Fibroblast of peridontal ligament (primary cell): ENCODE data around the gene PTGDR.

ENCODE experiments used
- DNase-seq: peaks from one replicate; pipeline ENCODE4 v3.0.0-alpha.2; 2010; ENCODE audit errors: extremely low read depth

The PTGDR gene, protein sequence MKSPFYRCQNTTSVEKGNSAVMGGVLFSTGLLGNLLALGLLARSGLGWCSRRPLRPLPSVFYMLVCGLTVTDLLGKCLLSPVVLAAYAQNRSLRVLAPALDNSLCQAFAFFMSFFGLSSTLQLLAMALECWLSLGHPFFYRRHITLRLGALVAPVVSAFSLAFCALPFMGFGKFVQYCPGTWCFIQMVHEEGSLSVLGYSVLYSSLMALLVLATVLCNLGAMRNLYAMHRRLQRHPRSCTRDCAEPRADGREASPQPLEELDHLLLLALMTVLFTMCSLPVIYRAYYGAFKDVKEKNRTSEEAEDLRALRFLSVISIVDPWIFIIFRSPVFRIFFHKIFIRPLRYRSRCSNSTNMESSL

DNA sequence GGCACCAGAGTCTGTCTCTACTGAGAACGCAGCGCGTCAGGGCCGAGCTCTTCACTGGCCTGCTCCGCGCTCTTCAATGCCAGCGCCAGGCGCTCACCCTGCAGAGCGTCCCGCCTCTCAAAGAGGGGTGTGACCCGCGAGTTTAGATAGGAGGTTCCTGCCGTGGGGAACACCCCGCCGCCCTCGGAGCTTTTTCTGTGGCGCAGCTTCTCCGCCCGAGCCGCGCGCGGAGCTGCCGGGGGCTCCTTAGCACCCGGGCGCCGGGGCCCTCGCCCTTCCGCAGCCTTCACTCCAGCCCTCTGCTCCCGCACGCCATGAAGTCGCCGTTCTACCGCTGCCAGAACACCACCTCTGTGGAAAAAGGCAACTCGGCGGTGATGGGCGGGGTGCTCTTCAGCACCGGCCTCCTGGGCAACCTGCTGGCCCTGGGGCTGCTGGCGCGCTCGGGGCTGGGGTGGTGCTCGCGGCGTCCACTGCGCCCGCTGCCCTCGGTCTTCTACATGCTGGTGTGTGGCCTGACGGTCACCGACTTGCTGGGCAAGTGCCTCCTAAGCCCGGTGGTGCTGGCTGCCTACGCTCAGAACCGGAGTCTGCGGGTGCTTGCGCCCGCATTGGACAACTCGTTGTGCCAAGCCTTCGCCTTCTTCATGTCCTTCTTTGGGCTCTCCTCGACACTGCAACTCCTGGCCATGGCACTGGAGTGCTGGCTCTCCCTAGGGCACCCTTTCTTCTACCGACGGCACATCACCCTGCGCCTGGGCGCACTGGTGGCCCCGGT, at the start of gene PTGDR:
Gene PTGDR (plus strand): TSS at position 198 of the 778 bp plus-strand sequence. CDS start 117 bp downstream, at position 315.
- DNase-seq: peak; percentile 24

DNA sequence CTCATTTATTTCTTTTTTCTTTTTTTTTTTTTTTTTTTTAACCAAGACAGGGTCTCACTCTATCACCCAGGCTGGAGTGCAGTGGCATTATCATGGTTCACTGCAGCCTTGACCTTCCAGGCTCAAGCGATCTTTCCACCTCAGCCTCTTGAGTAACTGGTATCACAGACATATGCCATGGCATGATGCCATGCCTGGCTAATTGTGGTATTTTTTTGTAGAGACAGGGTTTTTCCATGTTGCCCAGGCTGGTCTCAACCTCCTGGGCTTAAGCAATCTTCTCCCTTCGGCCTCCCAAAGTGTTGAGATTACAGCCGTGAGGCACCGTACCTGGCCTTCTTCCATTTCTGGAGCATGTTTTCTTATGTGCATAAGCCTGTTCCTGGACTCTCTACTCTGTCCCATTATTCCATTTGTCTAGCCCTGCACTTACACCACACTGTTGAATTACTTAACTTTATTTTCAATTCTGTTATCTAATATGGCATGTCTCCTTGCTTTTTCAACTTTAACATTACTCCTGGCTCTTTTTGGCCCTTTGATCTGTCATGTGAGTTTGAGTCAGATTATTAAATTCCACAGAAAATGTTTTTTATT, 47.9 kb upstream of the PTGDR start:
- no peak for DNase-seq

DNA sequence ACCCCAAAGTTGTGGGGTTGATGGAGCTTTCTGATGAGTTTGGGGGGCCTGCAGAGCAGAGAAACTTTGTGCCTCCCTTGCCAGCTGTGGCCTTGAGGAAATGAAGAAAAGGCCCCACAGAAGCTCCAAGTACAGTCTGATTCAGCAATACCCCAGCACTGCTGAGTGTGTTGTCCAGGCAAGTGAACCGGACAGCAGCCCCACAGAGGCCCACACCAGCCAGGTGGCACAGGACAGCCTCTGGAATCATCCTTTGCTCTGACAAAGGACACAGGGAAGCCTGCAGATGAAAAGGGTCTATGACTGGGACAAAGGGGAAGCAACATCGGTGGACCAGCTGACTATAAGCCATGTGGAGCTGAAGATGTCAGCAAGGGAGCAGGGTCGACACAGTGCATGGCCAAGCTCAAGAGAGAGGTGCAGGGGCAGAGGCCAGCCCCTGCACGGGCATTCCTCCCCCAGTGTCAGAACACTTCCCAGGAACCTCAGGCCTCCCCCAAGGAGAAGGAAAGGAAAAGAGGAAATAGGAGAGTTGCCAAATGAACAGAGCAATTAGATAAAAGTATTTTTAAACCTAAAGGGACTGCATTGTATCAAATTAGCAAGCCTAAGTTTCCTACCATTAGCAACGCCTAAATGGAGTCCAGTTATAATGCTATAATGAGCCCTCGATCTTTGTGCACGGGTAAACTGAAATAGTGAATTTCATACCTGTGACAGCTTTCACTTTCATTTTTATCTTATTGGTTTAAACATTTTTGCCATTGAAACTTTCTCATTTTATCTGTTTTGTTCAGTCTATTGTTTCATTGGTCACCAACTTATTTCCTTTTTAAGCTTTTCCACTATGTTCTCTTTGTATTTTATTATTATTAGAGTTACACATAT, 46.3 kb upstream of the PTGDR start:
- DNase-seq: peak; percentile 20

DNA sequence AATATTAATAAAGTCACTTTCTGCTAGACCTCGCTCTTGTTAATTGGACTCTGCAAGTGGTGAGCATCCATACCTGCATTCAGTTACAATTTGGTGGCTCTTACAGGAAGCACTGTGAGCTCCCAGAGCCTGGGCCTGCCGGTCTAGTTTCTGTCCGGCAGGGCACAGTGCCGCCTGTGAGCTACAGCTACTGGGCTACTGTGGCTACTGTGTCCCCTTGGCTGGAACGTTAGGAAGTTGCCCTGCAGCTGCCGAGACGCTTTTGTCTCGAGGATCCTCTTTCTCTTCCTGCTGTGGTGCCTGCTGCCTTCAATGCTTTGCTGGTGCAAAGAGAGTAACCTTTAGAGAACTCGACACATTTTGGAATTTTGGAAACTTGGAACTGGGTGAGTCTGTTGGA, 44.6 kb upstream of the PTGDR start:
- DNase-seq: no peak

DNA sequence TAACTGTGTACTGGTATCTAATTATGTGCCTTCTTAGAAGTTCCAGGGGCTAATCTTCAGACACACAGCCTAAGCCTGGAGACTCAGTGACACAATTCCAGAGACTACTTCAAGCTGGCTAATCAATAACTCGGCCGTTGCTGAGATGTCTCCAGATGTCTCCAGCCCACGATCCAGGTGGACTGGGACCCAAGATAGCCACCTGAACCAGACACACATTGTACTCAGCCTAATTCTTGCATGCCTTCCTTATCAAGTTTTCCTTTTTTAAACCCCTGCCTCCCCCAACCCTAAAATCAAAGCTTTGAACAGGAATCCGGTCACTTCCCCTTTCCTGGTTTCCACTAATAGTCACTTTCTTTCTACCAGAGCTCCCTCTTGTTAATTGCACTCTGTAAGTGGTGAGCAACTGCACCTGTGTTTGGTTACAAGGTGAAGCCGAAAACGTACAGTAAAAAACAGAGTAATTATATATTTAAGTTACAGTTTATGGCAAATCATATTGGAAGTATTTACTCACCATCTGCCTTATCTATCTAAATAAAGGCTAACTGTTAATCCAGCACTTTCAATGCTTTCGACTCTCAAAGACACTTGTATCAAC, 39.8 kb upstream of the PTGDR start:
- no peak for DNase-seq

DNA sequence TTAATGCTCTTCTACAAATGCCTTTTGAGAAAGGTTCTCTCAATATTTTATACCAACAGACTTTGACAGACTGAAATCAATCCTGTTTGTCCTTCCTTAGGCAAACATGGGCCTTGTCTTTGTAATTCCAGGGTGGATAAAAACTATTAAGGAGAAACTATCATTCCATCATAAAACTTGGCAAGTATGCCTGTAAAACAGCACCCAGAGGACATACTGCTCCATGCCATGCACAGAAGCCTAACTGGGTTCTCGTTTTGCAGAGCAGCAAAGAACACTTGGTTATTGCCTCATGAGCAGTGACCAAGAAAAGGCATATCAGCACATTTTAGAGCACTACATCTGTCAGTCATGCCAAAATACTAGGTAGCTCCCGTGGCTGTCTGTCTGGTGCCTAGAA, 33.8 kb upstream of the PTGDR start:
- DNase-seq: no peak

DNA sequence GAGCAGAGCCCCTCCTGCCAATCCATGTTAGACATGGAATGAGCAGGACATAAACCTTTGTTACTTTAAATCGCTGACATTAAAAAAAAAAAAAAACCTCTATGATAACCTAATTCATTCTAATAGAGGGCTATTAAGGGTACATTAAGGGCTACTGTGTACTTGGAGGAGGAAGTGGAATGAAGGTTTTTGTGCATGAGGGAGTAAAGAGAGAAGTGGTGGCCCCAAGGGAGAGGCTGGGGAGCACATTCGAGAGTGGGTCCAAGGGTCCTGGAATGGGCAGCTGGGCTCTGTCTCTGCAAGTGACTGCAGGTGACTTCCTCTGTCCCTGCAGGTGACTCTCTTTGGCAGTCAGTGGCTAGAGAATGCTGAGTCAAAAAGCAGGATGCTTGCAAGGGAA, 32.1 kb upstream of the PTGDR start:
- DNase-seq: no peak

DNA sequence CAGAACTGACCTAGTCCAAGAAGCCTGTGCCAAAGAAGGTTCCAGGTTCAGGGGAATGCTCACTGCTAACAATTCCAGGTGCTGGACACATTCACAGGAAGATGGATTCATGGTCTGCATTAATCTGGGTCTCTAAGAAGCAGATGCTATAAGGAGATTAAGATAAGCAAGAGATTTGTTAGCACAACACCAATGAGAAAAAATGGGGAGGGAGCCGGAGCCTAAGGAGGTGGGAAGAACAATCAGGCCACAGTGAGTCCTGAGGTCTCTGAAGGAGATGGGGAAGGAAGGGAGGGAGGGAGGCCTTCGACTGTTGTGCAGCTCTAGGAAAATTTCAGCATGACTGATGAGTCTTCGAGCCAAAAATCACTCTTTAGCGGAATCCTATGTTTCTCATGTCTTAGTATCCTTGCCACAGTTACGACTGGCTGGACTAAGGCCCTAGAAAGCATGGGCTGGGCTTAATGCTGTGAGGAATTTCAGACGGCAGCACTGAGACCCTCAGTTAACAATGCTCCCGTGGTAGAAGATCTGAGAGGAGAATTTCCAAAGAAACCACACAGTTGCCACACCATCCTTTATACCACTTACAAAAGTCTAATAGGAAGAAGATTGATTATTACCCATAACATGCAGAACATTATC, 31.5 kb upstream of the PTGDR start:
- DNase-seq: no peak

DNA sequence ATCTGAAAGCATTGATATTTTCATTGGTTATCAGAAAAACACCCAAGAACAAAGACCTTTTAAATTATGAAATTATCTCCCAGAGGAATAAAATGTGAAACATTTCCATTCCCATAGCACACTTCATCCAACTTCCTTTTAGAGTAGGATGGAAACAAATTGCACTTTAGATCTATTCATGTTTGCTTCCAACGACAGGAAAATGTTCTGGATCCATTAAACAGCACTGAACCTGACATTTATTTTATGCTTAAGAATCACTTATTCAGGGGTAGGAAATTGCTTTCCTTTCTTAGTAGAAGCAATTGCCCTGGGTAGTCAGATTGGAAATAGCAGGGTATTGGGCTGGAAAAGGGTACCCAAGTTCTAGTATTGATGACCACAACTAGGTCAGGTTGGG, 28.8 kb upstream of the PTGDR start:
- DNase-seq: no peak

DNA sequence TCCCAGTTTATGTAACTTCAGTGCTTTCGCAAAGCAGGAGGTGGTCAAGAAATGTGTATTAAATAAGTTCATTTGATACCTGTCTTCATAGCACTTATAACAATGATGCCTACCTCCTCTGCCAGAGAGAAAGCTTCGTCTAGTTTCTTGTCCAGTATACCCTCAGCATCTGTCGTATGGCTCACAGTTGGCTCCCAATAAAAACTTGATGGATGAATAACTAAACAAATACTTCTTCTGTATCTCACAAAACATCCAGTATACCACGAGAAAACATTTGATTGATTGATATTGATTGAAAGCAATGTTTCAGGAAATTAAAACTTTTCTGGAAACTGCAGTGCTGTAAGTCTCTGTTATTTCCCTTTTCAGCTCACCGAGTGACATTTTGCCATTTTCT, 26.9 kb upstream of the PTGDR start:
- no peak for DNase-seq

DNA sequence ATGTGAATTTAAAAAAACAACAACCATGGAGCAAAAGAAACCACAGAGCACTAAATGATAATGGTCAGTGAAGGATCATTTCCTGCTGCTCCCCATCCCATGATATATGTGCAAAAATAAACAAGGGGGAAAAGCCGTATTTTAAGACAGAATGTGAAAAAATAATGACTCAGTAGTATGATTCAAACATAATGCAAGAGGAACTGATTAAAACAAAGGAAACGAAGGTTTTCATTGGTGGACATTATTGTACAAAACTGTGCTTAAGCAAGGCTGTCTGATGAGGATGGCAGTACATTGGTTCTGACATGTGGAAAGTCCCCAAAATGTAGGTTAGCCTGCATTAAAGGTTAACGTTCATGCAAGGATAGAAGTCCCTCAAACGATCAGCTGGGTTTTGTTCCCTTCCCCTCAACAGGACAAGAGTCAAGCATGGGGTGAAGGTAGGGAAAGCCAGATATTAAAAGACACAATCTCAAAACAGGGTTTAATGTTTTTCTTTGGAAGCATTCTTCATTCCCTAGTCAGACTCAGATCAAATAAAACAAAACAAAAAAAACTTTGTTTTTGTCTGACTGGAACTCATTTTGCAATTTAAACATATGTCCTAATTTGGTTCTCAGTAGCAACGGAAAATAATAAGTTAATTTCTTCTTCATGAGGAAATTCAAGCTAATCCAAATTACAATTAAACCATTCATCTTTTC, 26.3 kb upstream of the PTGDR start:
- peak; percentile 89 for DNase-seq

DNA sequence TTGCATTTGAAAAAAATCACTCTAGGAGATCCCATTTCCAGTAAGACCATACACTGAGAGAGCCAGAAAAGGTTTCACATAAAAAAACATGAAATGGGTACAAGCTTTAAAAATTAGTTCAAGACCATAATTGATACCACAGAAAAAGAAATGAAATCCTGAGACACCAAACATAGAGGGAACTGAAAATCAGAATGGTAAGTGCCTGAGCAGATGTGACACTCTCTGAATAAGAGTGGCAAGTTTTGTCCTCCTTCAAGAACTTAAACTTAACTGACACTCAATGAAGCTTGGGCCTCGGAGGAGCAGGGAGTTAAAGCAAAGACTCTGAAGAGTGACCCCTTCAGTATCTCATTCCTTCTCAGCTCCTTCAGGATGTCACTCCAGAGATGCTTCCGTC, 23.2 kb upstream of the PTGDR start:
- DNase-seq: no peak

DNA sequence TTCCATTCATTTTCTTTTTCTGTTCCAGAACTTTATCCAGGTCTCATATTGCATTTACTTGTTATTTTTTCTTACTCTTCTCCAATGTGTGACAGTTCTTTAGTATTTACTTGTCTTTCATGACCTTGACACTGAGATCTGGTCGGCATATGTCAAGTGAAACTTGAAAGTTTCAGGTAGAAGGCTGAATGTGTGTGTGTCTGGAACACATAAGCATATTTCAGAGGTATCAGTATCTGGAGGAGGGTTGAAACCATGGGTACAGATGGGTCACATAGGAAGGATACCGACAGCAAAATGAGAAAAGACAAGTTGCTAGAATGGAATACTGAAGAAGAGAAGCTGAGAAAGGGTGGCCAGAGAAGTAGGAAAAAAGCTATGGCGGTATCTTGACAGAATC, 22.5 kb upstream of the PTGDR start:
- DNase-seq: no peak

DNA sequence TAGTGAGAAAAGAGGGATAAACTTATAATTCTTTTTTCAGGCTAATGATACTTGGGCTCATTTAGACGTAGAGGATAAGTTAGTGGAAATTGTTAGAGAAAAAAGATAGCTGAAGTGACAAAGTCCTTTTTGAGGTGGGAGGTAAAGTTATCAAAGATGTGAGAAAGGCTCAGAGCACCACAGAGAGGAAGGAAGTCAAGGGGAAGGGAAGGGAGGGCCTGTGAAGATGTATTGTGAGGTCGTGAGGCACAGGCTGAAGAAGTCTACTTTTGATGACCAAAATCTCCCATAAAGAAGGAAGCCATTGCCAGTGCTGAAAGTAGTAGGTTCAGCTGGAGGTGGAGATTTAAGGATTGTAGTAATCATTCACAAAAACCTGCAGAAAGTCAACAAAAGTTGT, 19.4 kb upstream of the PTGDR start:
- no peak for DNase-seq

DNA sequence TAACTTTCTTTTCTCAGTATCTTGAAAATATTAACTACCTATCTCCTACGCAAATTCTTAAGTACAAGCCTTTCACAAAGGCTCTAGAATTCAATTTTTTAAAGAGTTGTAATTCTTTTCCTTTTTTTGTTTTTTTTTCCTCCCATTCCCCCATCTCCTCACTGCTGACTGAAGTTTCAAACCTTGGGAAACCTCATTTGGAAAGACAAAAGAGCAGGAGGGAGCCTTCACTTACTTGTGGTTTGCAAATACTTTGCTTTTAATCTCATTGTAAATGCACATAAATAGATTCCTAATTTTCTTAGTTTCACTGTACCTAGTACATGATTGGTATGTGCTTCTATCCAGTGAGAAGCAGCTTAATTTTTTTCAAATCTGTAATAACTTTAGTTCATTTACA, 15.8 kb upstream of the PTGDR start:
- no peak for DNase-seq

DNA sequence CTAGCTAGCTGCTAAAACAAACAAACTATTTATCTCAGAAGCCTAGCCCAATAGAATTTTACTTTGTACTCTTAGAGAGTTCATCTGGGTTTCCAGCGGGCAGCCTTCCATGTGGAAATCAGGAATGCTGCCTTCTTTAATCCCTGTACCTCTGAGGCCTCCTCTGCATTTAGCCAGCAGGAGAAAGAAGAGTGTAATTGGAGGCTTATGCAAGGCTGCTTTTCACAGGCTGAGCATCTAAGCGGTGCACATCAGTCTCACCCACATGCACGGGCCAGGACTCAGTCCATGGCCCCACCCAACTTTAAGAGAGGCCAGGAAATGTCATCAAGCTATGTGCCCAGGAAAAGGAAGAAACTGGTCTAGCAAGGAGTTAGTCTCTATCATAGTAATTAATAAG, 14.0 kb upstream of the PTGDR start:
- DNase-seq: peak; percentile 40

DNA sequence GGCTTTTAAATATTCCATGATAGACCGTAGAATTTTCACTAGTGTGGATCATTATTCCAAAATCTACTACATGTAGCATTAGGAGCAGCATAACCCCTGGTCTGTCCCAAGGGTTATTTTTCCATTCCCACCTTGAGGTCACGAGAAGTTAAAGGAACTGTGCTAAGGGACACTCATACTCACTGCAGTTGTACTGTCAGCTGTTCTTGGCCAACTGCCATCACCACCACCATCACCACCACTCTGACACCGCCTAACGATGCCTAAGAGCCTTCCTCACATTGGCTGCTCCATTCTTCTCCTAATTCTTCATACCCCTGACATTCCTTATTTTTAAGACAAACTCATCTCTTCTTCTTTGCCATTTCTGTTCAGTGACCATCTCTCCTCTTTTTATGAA, 13.4 kb upstream of the PTGDR start:
- no peak for DNase-seq

DNA sequence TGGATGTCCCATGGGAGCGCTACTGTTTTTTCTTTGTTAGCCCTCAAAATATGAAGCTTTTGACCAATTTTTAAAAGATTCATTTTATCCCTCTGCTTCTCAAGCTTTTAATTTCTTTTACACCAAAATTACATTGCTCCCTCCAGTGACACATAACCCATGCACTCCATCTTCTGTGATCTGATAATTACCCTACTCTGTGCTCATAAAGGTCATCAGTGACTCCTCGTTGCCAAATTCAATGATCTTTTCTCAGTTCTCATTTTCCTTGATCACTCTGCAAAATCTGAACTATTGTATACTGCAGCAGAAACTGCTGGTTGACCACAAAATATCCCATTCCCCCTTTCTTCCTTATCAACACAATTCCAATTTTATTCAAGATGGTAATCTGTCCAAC, 8.7 kb upstream of the PTGDR start:
- no peak for DNase-seq

DNA sequence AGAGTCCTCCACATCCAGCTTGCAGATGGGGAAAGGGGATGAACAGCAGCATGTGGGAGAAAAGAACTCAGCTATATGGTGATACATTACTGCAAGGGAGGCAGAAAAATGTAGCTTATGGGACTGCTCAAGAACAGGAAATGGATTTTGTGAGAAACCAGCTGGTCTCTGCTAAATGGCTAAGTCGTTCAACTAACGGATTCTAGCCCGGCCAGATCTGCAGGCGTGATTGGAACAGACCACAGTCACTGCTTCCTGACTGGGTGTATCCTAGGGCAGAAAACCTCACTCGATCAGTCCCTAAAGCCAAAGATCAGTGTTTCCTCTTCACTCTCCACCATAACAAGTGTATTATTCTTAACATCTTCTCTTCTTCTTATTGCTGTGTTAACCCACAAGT, 8.1 kb upstream of the PTGDR start:
- no peak for DNase-seq

DNA sequence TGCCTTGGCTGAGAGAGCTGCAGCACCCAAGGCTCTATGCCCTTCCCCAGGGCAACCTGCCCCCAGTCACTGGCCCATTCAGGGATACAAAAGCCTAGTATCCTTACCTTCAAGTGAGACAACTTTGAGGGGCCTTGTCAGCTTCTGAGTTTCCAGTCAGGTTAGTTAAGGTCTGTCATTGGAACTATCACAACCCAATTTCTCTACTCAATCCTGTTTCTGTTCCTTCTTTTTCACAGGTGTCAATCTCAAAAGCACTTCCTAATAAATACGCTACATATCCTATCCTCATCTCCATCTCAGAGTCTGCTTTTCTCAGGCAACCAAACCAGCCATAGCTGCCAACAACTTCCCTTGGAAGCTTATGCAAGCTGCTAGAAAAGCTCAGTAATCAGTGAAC, 4.9 kb upstream of the PTGDR start:
- no peak for DNase-seq
